Loucy (cell line): Measurements from ENCODE around the gene NRCAM.

Experiments used
- H2AFZ ChIP-seq: fragments of 200-600 bp; sonication (generic); 2 replicates; pipeline ENCODE4 v1.6.0; 2016; ENCODE audit warnings: antibody characterized with exemption, mild to moderate bottlenecking, low read length, moderate library complexity
- H3F3A ChIP-seq: fragments of 200-600 bp; 2 replicates; pipeline ENCODE4 v1.6.0; 2016; ENCODE audit warnings: antibody characterized with exemption, low read depth, mild to moderate bottlenecking
- H3K27me3 ChIP-seq: fragments of 200-600 bp; sonication (generic); 2 replicates; pipeline ENCODE4 v1.6.1; 2014; ENCODE audit warnings: low read length, mild to moderate bottlenecking; ENCODE audit not compliant: insufficient read depth, poor library complexity, severe bottlenecking
- H3K36me3 ChIP-seq: fragments of 200-600 bp; sonication (generic); 2 replicates; pipeline ENCODE4 v1.6.1; 2016; ENCODE audit warnings: low read length; ENCODE audit not compliant: insufficient read depth
- H3K4me1 ChIP-seq: fragments of 200-600 bp; sonication (generic); 2 replicates; pipeline ENCODE4 v1.5.1; 2014; ENCODE audit warnings: low read length, mild to moderate bottlenecking; ENCODE audit not compliant: insufficient read depth, poor library complexity, severe bottlenecking
- H3K4me2 ChIP-seq: fragments of 200-600 bp; sonication (generic); 2 replicates; pipeline ENCODE4 v1.6.0; 2014; ENCODE audit warnings: antibody characterized with exemption, low read length, low read depth, mild to moderate bottlenecking; ENCODE audit not compliant: poor library complexity, severe bottlenecking
- H3K4me3 ChIP-seq: fragments of 200-600 bp; sonication (generic); 2 replicates; pipeline ENCODE4 v1.5.1; 2014; ENCODE audit warnings: low read length, mild to moderate bottlenecking, mixed read lengths; ENCODE audit not compliant: poor library complexity, severe bottlenecking
- H3K79me2 ChIP-seq: fragments of 200-600 bp; sonication (generic); 2 replicates; pipeline ENCODE4 v1.6.1; 2014; ENCODE audit warnings: low read length; ENCODE audit not compliant: insufficient read depth
- H3K9ac ChIP-seq: fragments of 200-600 bp; sonication (generic); 2 replicates; pipeline ENCODE4 v1.6.0; 2014; ENCODE audit warnings: mild to moderate bottlenecking, low read depth, low read length, moderate library complexity; ENCODE audit not compliant: poor library complexity, severe bottlenecking
- H3K9me2 ChIP-seq: fragments of 200-600 bp; sonication (generic); replicated peaks from 2 replicates; pipeline ENCODE4 v1.6.1; 2016; ENCODE audit warnings: low read depth, low read length, mixed read lengths
- H3K9me3 ChIP-seq: fragments of 200-600 bp; sonication (generic); 2 replicates; pipeline ENCODE4 v1.6.1; 2014; ENCODE audit warnings: mild to moderate bottlenecking, antibody characterized with exemption, low read length, low read depth; ENCODE audit not compliant: insufficient read depth
- H4K20me1 ChIP-seq: fragments of 200-600 bp; sonication (generic); 2 replicates; pipeline ENCODE4 v1.6.0; 2014; ENCODE audit warnings: antibody characterized with exemption, low read length, mild to moderate bottlenecking; ENCODE audit not compliant: insufficient read depth, poor library complexity, severe bottlenecking
- CTCF ChIP-seq: fragments of 200-600 bp; sonication (generic); conservative IDR thresholded peaks from 2 replicates; pipeline ENCODE4 v1.5.1; 2014; ENCODE audit warnings: mild to moderate bottlenecking, antibody characterized with exemption, low read length
- EZH2phosphoT487 ChIP-seq: fragments of 200-600 bp; IDR thresholded peaks from 2 replicates; pipeline ENCODE4 v1.6.1; 2018; ENCODE audit warnings: antibody characterized with exemption, mild to moderate bottlenecking, moderate library complexity, borderline replicate concordance

The NRCAM gene

DNA sequence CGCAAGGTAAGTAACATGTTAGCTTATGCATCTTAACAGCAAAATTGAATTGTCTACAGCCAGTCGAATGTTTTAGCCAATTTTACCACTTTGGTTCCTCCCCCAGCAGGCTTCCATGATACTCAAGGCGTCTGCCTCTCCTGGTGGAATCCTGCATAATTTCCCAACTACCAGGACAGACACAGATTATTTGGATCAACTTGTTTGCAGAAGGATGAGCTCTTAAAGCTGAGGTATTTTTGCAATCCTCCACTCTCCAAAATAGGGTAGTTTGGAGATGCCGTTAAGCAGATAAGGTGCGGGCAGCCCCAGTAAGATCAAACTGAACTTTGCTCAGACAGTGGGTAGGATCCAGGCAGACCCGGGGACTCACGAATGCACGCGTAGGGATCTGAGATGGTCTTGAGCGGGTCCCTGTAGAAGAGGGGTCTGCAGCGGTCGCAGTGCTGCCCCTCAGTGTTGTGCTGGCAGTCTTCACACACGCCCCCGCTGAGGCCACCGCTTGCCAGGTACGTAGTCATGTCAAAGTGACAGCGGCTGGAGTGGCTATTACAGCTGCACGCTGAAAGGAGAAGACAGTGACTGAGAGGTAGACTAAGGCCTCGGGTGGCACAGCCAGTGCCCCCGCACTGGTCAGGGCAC lies 353.4 kb downstream of the NRCAM start:
- Histone ChIP-seq H4K20me1 (no peaks in the 10 kb centered on the region), H3K36me3 (no peaks in the 10 kb centered on the region), H3K9me3 (no peaks in the 10 kb centered on the region), H3K9ac (no peak overlapping the region), H3K79me2 (no peaks in the 10 kb centered on the region), H2AFZ (no peak overlapping the region), H3K4me2 (no peak overlapping the region), H3K4me3 (no peak overlapping the region), H3K9me2 (no peaks in the 10 kb centered on the region), H3F3A (no peaks in the 10 kb centered on the region), H3K27me3 (no peaks in the 10 kb centered on the region), H3K4me1 (no peaks in the 10 kb centered on the region)
- TF ChIP-seq EZH2phosphoT487 (no peak), CTCF (no peak)

GRCh38 chr7:108101759-108102158 lies 354.5 kb downstream of the NRCAM start:
- Histone ChIP-seq H3K27me3 (no peaks in the 10 kb centered on the region), H3K79me2 (no peaks in the 10 kb centered on the region), H2AFZ (no peak overlapping the region), H3K9me2 (no peaks in the 10 kb centered on the region), H3K36me3 (no peaks in the 10 kb centered on the region), H3K9ac (no peak overlapping the region), H3K4me3 (no peak overlapping the region), H3K4me1 (no peaks in the 10 kb centered on the region), H4K20me1 (no peaks in the 10 kb centered on the region), H3K9me3 (no peaks in the 10 kb centered on the region), H3F3A (no peaks in the 10 kb centered on the region), H3K4me2 (no peak overlapping the region)
- TF ChIP-seq CTCF = no peak
- TF ChIP-seq EZH2phosphoT487 = no peak

DNA sequence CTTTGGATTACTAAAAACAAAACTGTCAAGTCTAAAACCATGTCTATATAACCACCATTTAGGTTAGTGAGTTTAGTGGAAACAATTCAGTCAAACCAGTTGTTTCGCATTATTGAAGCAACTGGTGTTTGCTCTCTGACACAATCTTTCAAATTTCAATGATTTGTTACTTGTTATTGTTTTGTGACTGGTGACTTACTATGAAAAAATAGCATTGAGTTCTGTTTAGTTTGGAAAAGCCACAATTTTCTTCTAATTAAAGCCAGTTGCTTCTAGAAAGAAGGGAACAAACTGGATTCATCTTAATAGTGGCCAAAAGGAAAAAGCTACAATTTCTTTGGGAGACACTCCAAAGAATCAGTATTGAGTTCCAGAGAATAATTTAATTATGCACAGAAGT lies 356.5 kb downstream of the NRCAM start:
- Histone ChIP-seq H3K9ac (no peak overlapping the region), H3K9me3 (no peaks in the 10 kb centered on the region), H3K27me3 (no peaks in the 10 kb centered on the region), H3K9me2 (no peaks in the 10 kb centered on the region), H3K4me2 (no peak overlapping the region), H3F3A (no peaks in the 10 kb centered on the region), H2AFZ (no peak overlapping the region), H3K4me3 (no peak overlapping the region), H4K20me1 (no peaks in the 10 kb centered on the region), H3K4me1 (peaks cover 14% of the 10 kb centered on the region), H3K36me3 (no peaks in the 10 kb centered on the region), H3K79me2 (no peaks in the 10 kb centered on the region)
- TF ChIP-seq EZH2phosphoT487 (no peak), CTCF (no peak)
